ENCODE measurements around the gene TAF4. TPM values are rescaled to one million over a fixed set of nuclear protein-coding genes. Genes with fewer than 3 reads are reported as not detected.

TAF4 gene
- total RNA-seq, 1 donor from 2014 or later: 17.6 TPM

DNA sequence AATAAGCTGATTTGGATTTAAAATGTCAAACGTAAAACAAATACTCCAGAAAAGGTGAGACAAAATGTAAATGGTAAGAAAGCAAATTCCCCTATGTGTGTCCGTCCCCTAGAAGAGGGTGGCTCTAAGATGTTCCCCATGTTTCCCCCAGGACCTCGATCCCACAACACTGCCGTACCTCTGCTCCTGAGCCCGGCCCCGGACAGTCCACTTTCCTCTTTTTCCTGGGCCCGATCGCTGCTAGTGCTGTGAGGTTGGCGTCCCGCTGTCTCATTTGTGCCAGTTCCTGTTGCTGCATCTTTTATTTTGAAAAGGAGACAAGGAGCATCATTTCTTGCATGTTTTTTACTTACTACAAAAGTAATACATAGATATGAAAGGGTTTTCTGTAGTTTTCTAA is 68.3 kb downstream of the TAF4 start:
- H3K36me3 ChIP-seq: peaks cover 97% of the 10 kb centered on the region
- DNase-seq: no peak
- intact Hi-C loops (cut with DNase I): no loop called here

DNA sequence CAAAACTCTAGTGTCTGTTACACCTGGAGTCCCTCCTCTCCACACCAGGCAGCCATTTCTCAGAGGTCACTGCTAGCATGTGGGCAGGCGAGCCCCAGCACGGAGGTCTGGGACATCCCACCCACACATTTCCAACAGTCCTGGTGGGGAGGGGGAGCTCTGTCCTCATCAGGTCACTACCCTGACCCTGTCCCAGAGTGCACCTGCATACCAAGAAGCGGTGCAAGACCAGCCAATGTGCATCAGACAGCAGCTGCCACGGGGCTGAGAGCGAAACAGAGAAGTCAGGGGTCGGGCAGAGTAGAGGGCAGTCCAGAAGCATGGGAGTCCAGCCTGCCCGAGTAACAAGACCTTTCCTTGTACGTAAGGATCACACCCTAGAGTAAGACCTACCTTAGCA is 71.1 kb downstream of the TAF4 start:
- TF ChIP-seq, protein P1, sequence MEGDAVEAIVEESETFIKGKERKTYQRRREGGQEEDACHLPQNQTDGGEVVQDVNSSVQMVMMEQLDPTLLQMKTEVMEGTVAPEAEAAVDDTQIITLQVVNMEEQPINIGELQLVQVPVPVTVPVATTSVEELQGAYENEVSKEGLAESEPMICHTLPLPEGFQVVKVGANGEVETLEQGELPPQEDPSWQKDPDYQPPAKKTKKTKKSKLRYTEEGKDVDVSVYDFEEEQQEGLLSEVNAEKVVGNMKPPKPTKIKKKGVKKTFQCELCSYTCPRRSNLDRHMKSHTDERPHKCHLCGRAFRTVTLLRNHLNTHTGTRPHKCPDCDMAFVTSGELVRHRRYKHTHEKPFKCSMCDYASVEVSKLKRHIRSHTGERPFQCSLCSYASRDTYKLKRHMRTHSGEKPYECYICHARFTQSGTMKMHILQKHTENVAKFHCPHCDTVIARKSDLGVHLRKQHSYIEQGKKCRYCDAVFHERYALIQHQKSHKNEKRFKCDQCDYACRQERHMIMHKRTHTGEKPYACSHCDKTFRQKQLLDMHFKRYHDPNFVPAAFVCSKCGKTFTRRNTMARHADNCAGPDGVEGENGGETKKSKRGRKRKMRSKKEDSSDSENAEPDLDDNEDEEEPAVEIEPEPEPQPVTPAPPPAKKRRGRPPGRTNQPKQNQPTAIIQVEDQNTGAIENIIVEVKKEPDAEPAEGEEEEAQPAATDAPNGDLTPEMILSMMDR (IDR thresholded peaks at IDR 0.05): no peak
- Histone ChIP-seq H3K4me1 (no peaks in the 10 kb centered on the region), H3K9me3 (peaks cover 19% of the 10 kb centered on the region), H3K4me3 (no peak overlapping the region), H3K27me3 (ENCODE audit: low read depth) (no peaks in the 10 kb centered on the region), H3K36me3 (peaks cover 92% of the 10 kb centered on the region), H3K27ac (no peak overlapping the region)
- ATAC-seq: no peak
- intact Hi-C loops (cut with DNase I): no loop called here
- DNase-seq: no peak

More for the DNA sequence above, 68.3 kb downstream of the TAF4 start:
- no peaks in the 10 kb centered on the region for H3K27me3 ChIP-seq (ENCODE audit: low read depth)
- H3K4me1 ChIP-seq: no peaks in the 10 kb centered on the region
- H3K27ac ChIP-seq: no peak overlapping the region
- no peak for ATAC-seq
- peaks cover under 1% of the 10 kb centered on the region for H3K9me3 ChIP-seq
- H3K4me3 ChIP-seq: no peak overlapping the region
- TF ChIP-seq, protein P1 (IDR thresholded peaks at IDR 0.05): no peak

DNA sequence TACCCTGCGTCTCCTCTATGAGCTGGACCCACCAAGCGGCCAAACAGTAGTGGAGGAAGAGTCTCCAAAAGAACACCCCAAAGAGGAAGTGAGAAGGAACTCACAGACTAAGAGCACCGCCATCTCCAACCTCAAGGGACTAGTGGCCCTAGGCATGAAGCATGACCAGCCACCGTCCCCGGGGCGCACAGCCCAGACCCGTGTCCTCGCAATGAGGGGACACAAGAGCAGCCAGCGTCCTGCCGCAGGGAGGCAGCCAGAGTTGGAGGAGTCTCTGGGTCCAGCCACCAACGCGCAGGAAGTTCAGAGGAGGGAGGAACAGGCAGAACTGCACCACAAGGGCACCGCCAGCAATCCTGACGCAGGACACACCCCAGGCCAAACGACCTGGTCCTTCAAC is 72.6 kb downstream of the TAF4 start:
- TF ChIP-seq, protein P1 (IDR thresholded peaks at IDR 0.05): no peak
- no peak overlapping the region for H3K4me3 ChIP-seq
- ATAC-seq: no peak
- no peak overlapping the region for H3K27ac ChIP-seq
- no peak for DNase-seq
- intact Hi-C loops (cut with DNase I): no loop called here
- H3K4me1 ChIP-seq: no peaks in the 10 kb centered on the region
- H3K36me3 ChIP-seq: peaks cover 82% of the 10 kb centered on the region
- H3K9me3 ChIP-seq: peaks cover 19% of the 10 kb centered on the region
- no peaks in the 10 kb centered on the region for H3K27me3 ChIP-seq (ENCODE audit: low read depth)

DNA sequence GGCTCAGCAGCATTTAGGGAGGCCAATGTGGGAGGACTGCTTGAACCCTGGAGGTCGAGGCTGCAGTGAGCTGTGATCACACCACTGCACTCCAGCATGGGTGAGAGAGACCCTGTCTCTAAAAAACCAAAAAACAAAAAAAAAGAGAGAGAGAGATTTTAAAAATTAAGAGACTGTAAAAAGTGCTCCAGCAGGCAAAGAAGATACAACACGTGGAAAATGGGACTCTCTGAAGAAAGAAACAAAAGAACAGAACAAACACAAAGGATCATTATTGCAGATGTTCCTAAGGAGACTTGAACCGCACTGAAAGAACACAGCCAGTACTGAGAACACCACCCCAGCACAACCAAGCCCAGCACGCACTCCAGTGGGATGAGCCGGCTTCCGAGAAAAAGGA is 74.2 kb downstream of the TAF4 start:
- ATAC-seq (no peak), DNase-seq (no peak)
- peaks cover 19% of the 10 kb centered on the region for H3K9me3 ChIP-seq
- H3K4me3 ChIP-seq: no peak overlapping the region
- no peak overlapping the region for H3K27ac ChIP-seq
- no peaks in the 10 kb centered on the region for H3K4me1 ChIP-seq
- TF ChIP-seq, protein P1 (IDR thresholded peaks at IDR 0.05): no peak
- intact Hi-C loops (cut with DNase I): no loop called here
- no peaks in the 10 kb centered on the region for H3K27me3 ChIP-seq (ENCODE audit: low read depth)
- H3K36me3 ChIP-seq: peaks cover 82% of the 10 kb centered on the region

DNA sequence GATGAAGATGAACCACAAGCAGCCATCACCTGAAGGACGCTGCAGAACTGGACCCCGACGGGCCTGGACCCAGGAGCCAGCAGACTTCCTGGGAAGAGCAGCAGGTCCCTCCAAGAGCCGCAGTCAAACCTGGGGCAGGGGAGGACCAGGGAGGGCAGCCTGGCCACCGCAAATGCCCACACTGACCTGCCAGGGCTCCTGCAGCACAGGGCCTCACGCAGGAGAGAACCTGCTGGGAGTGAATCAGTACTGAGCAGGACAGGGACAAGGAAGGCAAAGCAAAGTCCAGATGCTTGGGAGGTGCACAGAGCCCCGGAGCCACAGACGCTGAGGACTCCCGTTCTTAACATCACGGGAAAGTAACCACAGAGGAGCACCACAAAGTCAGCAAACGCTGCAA is 75.2 kb downstream of the TAF4 start:
- intact Hi-C loops (cut with DNase I): no loop called here
- no peak overlapping the region for H3K4me3 ChIP-seq
- H3K36me3 ChIP-seq: peaks cover 76% of the 10 kb centered on the region
- TF ChIP-seq, protein P1 (IDR thresholded peaks at IDR 0.05): no peak
- ATAC-seq: no peak
- DNase-seq: no peak
- no peak overlapping the region for H3K27ac ChIP-seq
- H3K27me3 ChIP-seq (ENCODE audit: low read depth): no peaks in the 10 kb centered on the region
- H3K9me3 ChIP-seq: peaks cover 19% of the 10 kb centered on the region
- no peaks in the 10 kb centered on the region for H3K4me1 ChIP-seq

DNA sequence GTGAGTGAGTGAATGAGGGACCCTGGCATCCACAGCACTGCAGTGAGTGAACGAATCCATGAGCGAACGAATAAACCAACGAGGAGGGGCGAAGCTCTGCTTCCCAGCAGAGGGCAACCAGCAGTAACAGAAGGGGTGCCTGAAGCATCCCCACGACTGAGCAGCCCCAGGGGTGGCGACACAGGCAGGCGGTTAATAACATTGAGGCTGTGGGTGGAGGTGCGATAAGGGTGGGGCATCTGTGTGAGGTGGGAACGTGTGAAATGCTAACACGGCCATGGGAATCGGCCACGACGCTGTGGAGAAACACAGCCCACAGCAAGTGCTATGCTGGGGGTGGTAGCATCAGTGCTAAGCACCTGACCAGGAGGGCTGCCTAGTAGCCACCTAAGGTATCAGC is 75.9 kb downstream of the TAF4 start:
- Histone ChIP-seq H3K36me3 (peaks cover 69% of the 10 kb centered on the region), H3K27me3 (ENCODE audit: low read depth) (no peaks in the 10 kb centered on the region)

More for the DNA sequence above, 75.9 kb downstream of the TAF4 start:
- no peak overlapping the region for H3K4me3 ChIP-seq
- TF ChIP-seq, protein P1 (IDR thresholded peaks at IDR 0.05): no peak
- intact Hi-C loops (cut with DNase I): no loop called here
- no peak overlapping the region for H3K27ac ChIP-seq
- DNase-seq (no peak), ATAC-seq (no peak)
- H3K4me1 ChIP-seq: no peaks in the 10 kb centered on the region
- H3K9me3 ChIP-seq: peaks cover 19% of the 10 kb centered on the region

All from lower lobe of right lung (tissue), 2 donors.